ENCODE data around the gene RYR1.

RYR1 gene

GRCh38 chr19:38519168-38519567 is 85.7 kb downstream of the RYR1 start:
- Histone ChIP-seq H3K9me3 (ENCODE audit: control insufficient read depth, insufficient read depth, low read depth, low read length) (no peaks in the 10 kb centered on the region), H3K4me1 (ENCODE audit: control insufficient read depth, insufficient read depth, low read length) (no peaks in the 10 kb centered on the region), H3K36me3 (ENCODE audit: control insufficient read depth in 2 of 2, insufficient read depth in 1 of 2, low read length in 2 of 2) (no peaks in the 10 kb centered on the region; a peak in 1 of 3 replicates), H3K4me3 (ENCODE audit: low read depth, low read length) (no peak overlapping the region), H3K27ac (ENCODE audit: extremely low read depth, low read depth, low read length) (no peak overlapping the region)
- CTCF ChIA-PET, result interaction anchor here (1.0 to 7.6 kb wide), 3 partner anchors 17 to 116 kb away, joined by 4 to 138 read pairs (median 19); no protein-coding TSS in a partner anchor
- TF ChIP-seq ZNF549 (tag by site-specific recombination; IDR thresholded peaks at IDR 0.05), result no peak
- no peak for TF ChIP-seq ZFP3 (tag by site-specific recombination; IDR thresholded peaks at IDR 0.05; ENCODE audit: low read depth)
- TF ChIP-seq ZNF488 (tag by site-specific recombination; IDR thresholded peaks at IDR 0.05), result no peak
- no peak for TF ChIP-seq ZNF639 (tag by site-specific recombination; IDR thresholded peaks at IDR 0.05)
- no peak for TF ChIP-seq ZNF350 (tag by site-specific recombination; IDR thresholded peaks at IDR 0.05)
- no peak for TF ChIP-seq YY2 (tag by site-specific recombination; IDR thresholded peaks at IDR 0.05)
- TF ChIP-seq TRIM28 (IDR thresholded peaks at IDR 0.05; ENCODE audit: borderline replicate concordance, low read length), result no peak
- no peak for TF ChIP-seq GLI2 (tag by site-specific recombination; IDR thresholded peaks at IDR 0.05; ENCODE audit: borderline replicate concordance, low read depth)
- no peak for TF ChIP-seq ZNF837 (tag by site-specific recombination; IDR thresholded peaks at IDR 0.05)
- TF ChIP-seq SP2 (tag by site-specific recombination; IDR thresholded peaks at IDR 0.05), result no peak
- TF ChIP-seq PRDM1 (tag by site-specific recombination; IDR thresholded peaks at IDR 0.05), result no peak
- no peak for TF ChIP-seq ZNF654 (tag by site-specific recombination; IDR thresholded peaks at IDR 0.05; ENCODE audit: low read depth)
- POLR2A ChIA-PET, result no interaction called here

GRCh38 chr19:38519988-38520387 is 86.5 kb downstream of the RYR1 start:
- ChIA-PET CTCF (interaction anchor here (0.6 to 7.6 kb wide), 4 partner anchors 25 to 397 kb away, joined by 3 to 138 read pairs (median 12); no protein-coding TSS in a partner anchor), POLR2A (interaction anchor here (0.7 kb wide), 1 partner anchor 129 kb away, joined by 5 read pairs; no protein-coding TSS in a partner anchor)
- TF ChIP-seq ZNF121 (tag by site-specific recombination; IDR thresholded peaks at IDR 0.05), result peak; percentile 93
- no peak for TF ChIP-seq ZNF571 (tag by site-specific recombination; IDR thresholded peaks at IDR 0.05)
- Histone ChIP-seq H3K9me3 (ENCODE audit: control insufficient read depth, insufficient read depth, low read depth, low read length) (no peaks in the 10 kb centered on the region), H3K4me1 (ENCODE audit: control insufficient read depth, insufficient read depth, low read length) (no peaks in the 10 kb centered on the region), H3K27ac (ENCODE audit: extremely low read depth, low read depth, low read length) (no peak overlapping the region), H3K4me3 (ENCODE audit: low read depth, low read length) (no peak overlapping the region), H3K36me3 (ENCODE audit: control insufficient read depth in 2 of 2, insufficient read depth in 1 of 2, low read length in 2 of 2) (no peaks in the 10 kb centered on the region; a peak in 1 of 3 replicates)

GRCh38 chr19:38522915-38523314 is 89.4 kb downstream of the RYR1 start:
- H3K9me3 ChIP-seq (ENCODE audit: control insufficient read depth, insufficient read depth, low read depth, low read length), result no peaks in the 10 kb centered on the region
- no peak overlapping the region for H3K27ac ChIP-seq (ENCODE audit: extremely low read depth, low read depth, low read length)
- CTCF ChIA-PET, result interaction anchor here (1.4 to 2.4 kb wide), 3 partner anchors 7 to 45 kb away, joined by 3 to 11 read pairs (median 4); no protein-coding TSS in a partner anchor
- TF ChIP-seq GLI4 (tag by site-specific recombination; IDR thresholded peaks at IDR 0.05), result no peak
- no peak for TF ChIP-seq ZNF362 (tag by site-specific recombination; IDR thresholded peaks at IDR 0.05)
- no peak for TF ChIP-seq ZNF302 (tag by site-specific recombination; IDR thresholded peaks at IDR 0.05; ENCODE audit: low read depth)
- TF ChIP-seq ZNF16 (tag by site-specific recombination; IDR thresholded peaks at IDR 0.05; ENCODE audit: low read depth), result no peak
- TF ChIP-seq ZNF121 (tag by site-specific recombination; IDR thresholded peaks at IDR 0.05), result no peak
- TF ChIP-seq GLI2 (tag by site-specific recombination; IDR thresholded peaks at IDR 0.05; ENCODE audit: borderline replicate concordance, low read depth), result no peak
- TF ChIP-seq ZBTB21 (tag by site-specific recombination; IDR thresholded peaks at IDR 0.05), result no peak
- TF ChIP-seq ZNF211 (tag by site-specific recombination; IDR thresholded peaks at IDR 0.05; ENCODE audit: low read depth), result no peak
- TF ChIP-seq KLF7 (tag by site-specific recombination; IDR thresholded peaks at IDR 0.05; ENCODE audit: borderline replicate concordance), result no peak
- TF ChIP-seq ZBTB20 (tag by site-specific recombination; IDR thresholded peaks at IDR 0.05), result no peak
- TF ChIP-seq ZNF354C (tag by site-specific recombination; IDR thresholded peaks at IDR 0.05; ENCODE audit: borderline replicate concordance, low read depth), result no peak
- TF ChIP-seq ZNF433 (tag by site-specific recombination; IDR thresholded peaks at IDR 0.05; ENCODE audit: low read depth), result no peak
- TF ChIP-seq ZNF202 (tag by site-specific recombination; IDR thresholded peaks at IDR 0.05; ENCODE audit: borderline replicate concordance), result no peak
- no peak for TF ChIP-seq ZNF423 (tag by site-specific recombination; IDR thresholded peaks at IDR 0.05)
- no peak for TF ChIP-seq ZNF610 (tag by site-specific recombination; IDR thresholded peaks at IDR 0.05; ENCODE audit: borderline replicate concordance)
- no peak for TF ChIP-seq ZNF645 (tag by site-specific recombination; IDR thresholded peaks at IDR 0.05)
- TF ChIP-seq RBAK (tag by site-specific recombination; IDR thresholded peaks at IDR 0.05), result no peak
- no peaks in the 10 kb centered on the region for H3K4me1 ChIP-seq (ENCODE audit: control insufficient read depth, insufficient read depth, low read length)
- POLR2A ChIA-PET, result no interaction called here
- no peaks in the 10 kb centered on the region; a peak in 1 of 3 replicates for H3K36me3 ChIP-seq (ENCODE audit: control insufficient read depth in 2 of 2, insufficient read depth in 1 of 2, low read length in 2 of 2)
- H3K4me3 ChIP-seq (ENCODE audit: low read depth, low read length), result no peak overlapping the region

All from HEK293 (cell line).